ENCODE data around the gene SALL1.

The SALL1 gene

DNA sequence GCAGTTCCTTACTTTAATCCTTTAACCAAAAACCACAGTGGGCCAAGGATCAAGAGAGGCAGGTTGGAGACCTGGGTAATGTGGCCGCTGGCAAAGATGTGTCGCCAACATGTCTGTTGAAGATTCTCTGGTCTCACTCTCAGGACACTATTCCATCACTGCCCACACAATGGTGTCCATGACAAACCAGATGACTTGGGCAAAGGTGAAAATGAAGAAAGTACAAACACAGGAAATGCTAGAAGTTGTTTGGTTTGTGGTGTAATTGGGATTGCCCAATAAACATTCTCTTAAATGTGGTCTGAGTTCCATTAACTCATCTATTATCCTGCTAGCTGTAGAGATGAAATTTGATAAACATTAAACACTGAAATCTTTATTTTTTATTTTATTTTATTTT is 43.3 kb downstream of the SALL1 start:
- no peak for DNase-seq

DNA sequence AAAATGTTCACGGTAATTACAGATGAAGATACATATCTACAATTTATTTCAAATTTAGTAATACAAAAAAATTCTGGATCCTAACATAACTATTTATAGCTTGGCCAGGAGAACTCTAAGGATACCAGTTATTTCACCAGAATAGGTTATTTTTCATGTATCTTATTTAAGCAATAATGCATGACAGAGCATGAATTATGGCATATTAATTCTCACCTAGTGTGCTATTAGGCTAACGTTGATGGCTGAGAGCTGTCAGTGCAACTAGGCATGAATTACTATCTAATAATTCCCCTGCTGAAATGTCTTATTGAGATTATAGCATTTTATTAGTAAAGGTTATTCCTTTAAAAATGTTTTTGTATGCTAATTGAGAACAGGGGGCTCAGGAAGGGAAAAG is 44.5 kb downstream of the SALL1 start:
- no peak for DNase-seq

DNA sequence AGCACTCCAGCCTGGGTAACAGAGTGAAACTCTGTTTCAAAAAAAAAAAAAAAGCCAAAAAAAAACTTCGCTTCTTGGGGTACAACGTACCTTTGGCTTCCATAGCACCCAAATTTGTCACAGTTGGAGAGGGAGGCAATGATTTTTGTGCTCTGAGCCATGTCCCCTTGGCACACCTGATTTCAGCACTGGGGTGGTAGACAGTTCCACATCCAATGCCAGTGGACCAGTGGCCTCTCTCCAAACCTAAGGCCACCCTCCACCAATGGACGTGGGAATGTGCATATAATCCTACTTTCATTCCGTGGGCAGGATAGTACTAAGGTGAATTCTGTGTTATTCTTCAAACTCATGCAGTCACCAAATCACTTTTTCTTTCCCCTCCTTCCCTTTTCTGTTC is 47.5 kb downstream of the SALL1 start:
- no peak for DNase-seq

DNA sequence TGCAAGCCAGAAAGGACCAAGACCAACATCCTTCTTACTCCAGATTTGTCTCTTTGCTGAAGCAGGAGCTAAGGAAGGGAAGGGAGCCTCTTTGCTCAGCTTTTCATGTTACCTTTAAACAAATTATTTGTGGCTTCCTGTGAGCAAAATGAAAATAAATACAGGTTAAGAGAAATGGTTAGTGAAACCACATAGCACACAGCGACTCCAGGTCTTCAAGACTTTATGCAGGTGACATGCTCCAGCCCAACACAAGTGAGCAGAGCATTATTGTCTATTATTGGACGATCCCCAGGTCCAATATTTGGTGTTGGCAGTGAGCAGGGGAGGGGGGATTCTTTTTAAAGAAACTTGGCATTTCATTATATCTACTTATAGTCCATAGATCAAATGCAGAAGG is 53.3 kb downstream of the SALL1 start:
- DNase-seq: no peak

DNA sequence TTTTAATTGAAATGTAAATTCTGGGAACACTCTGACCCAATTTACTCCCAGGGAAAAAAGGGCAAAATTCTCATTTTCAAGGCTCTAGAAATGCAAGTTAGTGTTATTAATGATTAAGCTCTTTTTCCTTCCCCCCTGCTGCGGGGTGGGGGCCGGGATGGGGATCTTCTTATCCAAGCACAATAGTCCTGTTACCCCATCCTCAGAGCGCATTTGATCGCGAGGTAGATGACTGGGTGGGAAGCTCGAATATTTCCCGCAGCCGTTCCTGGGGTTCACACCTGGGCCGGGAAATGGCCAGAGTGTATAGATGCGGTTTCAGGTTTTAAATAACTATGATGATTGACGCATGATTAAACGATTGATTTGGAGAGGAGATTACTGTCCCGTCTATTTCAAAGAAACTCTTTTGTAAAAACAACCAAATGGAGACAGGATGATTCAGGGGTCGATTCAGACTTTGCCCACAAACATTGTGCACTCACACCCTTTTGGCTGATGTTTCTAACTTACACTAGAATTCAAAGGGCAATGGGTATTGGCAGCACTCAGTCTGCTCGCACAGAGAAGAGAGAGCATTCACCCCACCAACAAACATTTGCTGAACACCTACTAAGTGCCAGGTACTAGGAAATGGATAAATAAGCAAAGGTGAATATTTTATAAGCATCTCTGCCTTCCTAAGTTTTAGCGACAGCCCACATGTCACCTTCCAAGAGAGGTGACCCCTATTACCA is 55.0 kb downstream of the SALL1 start:
- no peak for DNase-seq

- DNase-seq: no peak
Observed at GRCh38 chr16:51095084-51095881, 55.8 kb downstream of the SALL1 start.

GRCh38 chr16:51093726-51094280 is 57.3 kb downstream of the SALL1 start:
- DNase-seq: no peak

Data from NCI-H1048 (cell line).